ACHN (cell line): ENCODE measurements around the gene COL4A2.
"Not testable (repeated sequence)": the region's sequence is repeated elsewhere in the genome, so short reads cannot be mapped to it uniquely, and the experiment has no call there.

Experiments
- DNase-seq: peaks from one replicate; pipeline ENCODE4 v3.0.0-alpha.2; 2015
- in situ Hi-C: cut with HindIII; loops from 2 replicates; pipeline ENCODE4 v1.10.0; 2017; ENCODE audit warnings: low sequenced_read_pairs, low pct_ligation_motif_present, low pct_unique_long_range_greater_than_20kb

The COL4A2 gene

DNA sequence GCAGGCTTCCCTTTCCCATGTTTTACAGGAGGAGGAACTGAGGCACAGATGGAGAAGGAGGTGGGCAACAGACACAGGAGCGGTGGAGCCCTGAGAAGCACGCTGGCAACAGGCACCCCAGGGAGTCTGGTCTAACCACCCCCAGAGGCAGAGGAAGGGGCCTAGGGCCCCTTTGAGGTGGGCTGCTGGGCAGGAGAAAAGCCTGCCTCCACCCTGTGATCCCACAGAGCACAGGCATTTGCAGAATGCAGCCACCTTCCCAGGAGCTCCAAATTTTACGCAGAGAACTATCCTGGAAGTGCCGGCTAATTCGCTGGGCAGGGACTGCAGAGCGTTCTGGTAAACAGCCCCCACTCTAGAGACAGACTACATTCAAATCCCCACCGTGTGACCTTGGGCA lies 224.0 kb downstream of the COL4A2 start:
- in situ Hi-C loops = no loop called here
- no peak for DNase-seq

DNA sequence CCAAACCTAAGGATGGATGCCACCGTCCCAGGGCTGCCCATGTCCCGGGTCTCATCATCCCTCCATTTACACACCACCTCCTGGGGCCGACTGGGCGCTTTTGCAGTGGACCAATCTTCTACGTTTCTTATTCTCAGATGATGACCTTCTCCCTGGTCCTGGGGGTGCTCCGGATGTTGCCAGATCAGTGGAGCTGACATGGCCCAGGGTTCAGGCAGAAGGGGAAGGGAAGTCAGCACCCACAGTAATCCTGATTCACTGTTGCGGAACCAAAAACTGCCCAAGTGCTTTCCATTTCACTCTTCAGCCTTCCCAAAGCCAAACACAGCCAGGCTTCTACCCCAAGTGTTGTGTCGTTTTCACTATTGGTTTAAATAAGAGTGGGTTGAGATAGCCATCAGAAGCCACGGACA lies 224.6 kb downstream of the COL4A2 start:
- in situ Hi-C loops = no loop called here
- DNase-seq = no peak

DNA sequence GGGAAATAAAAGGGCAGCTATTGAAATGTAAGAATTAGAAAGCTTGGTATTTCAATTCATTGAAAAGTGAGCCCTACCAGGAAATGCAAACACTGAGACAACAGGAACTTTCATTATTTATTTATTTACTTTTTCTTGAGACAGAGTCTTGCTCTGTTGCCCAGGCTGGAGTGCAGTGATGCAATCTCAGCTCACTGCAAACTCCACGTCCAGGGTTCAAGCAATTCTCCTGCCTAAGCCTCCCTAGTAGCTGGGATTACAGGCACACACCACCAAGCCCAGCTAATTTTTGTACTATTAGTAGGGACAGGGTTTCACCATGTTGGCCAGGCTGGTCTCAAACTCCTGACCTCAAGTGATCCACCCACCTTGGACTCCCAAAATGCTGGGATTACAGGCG lies 225.2 kb downstream of the COL4A2 start:
- DNase-seq, in situ Hi-C loops: not testable (repeated sequence)

DNA sequence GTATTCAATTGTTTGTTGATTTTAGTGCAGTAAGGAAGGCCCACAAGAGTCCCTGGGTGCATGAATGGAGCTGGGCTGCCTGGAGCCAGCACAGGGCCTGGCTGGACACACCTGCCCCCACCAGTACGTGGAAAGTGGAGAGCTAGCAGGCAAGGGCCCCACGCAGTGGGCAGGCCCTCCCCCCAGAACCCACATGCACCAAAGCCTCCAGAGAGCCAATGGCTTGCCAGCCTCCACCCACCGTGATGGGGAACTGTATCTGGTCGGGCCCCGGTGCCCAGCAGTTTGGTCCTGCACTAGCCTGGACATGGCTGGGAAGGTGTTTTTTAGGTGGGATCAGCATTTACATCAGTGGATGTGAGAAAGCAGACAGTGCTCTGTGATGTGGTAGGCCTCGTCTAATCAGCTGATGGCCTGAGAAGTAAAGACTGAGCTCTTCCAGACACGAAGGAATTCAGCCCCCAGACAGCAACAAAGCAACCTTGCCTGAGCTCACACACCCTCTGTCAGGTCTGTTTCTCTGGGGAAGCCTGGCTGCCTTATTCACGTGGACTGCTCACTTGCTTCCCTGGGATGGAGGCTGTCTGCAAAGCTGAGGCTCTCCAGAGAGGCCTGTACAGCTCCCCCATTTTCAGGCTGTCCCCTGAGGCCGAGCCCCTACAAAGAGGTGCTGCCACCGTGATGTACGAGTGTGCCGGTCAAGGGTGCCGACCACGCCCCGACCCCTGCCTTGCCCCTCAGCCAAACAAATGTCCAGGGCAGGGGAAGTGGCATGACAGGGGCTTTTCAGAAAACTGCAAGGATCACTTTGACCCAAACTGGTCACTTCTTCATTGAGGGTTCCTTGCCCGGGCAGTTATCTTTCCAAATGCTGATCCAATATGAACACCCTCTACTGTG lies 226.9 kb downstream of the COL4A2 start:
- in situ Hi-C loops = no loop called here
- DNase-seq = no peak

DNA sequence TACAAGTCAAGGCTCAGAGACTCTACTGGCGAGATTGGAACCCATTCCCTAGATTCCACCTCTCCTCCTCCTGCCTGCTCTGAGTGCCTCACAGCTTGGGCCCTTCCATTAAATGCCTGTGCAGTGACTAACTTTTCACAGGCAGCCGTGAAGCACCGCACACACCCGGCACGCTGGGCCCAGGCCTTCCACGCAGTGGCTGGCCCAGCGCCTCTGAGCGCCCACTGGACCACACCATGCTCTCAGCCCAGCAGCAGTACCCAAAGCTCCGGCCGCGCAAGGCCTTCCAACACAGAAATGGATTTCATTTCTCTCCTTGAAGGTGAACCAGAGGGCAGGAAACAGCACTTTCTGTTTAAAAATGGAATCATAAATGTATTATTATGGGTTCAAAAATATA lies 228.4 kb downstream of the COL4A2 start:
- in situ Hi-C loops = no loop called here
- DNase-seq = no peak

DNA sequence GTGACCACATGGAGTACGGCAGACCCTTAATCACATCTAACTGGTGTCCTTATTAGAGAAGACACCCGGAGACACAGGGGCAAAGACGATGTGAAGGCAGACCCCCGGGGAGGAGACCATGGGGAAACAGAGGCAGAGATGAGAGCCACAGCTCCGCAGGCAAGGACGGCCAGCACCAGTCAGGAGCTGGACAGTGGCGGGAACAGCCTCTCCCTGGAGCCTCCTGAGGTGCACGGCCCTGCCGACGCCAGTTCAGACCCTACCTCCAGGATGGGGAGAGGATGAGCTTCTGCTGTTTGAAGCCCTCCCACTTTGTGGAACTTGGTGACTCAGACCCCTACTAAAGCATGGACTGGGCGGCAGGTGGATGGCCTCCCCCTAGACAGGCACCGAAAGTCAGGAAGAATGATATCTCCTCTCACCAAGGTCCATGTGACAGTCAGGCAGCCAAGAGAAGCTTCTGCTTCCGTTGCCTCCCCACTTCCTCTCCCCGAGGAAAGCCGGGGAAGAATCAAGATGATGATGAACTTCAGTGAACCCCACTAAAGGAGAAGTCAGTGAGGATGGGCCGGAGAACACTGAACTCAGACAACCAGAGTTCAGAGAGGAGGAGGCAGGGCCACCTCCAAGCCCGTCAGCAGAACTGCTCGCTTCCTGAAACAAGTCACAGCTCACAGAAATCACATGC lies 229.1 kb downstream of the COL4A2 start:
- no peak for DNase-seq
- in situ Hi-C loops = no loop called here

DNA sequence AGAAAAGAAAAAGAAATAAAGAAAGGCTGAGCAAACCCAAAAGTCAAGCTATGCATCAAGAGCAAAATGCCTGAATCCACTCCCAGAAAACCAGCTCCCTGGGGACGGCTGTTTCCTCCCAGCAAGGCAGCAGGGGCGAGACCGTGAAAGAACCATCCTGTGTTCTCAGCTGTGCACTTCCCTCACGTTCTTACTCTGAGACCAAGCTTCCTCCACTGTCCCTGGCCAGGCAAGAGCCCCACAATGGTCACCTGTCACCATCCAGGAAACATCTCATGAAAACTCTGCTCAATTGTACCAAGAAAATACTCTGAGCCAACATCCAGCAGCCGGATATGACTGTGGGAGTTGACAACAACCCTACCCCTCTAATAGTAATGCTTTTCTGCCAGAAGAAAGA lies 231.5 kb downstream of the COL4A2 start:
- in situ Hi-C loops = no loop called here
- no peak for DNase-seq

DNA sequence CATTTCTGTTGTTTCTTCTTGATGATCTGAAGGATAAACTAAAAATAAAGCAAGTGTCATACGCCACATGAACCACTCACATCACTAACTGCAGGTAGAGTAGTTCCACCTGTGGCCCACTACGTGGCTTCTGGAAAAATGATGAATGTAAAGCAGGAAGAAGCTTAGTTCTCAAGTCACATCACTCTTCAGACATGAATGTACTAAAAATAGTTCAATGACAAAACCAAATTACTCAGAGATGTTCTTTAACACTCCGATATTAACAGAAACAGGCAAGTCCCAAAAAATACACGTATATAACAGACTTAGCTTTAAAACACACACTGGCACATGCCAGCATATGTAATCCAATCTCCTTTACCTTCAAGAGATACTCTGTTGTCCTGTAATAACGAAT lies 232.8 kb downstream of the COL4A2 start:
- in situ Hi-C loops = no loop called here
- DNase-seq = no peak

DNA sequence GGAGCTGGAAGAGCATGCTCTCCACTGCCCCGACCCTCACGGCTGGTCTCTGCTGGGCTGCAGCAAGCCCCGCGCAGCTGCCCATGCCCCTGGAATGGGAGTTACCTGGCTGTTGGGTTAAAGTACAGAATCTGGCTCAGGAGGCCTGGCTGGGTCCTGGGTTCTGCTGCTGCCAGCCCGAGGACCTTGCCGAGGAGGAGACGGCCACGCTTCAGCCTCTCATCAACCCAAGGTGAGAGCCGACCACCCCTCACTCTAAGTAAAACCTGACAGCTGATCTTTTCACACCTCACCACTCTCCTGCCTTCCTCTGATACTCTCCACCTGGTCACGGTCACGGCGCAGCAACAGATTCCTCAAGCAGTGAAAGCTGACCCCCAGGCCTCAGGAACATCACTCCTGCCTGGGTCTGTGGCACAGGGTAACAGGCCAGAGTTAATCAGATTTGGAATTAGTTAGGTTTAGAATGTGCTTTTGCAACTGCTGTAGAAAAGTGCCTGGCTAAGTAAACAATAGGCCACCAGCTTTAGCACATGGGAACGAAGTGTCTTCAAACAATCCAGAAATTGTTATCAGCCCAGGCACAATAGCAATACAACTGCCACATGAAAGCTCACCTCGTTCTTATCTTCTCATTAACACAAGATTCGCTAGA lies 233.9 kb downstream of the COL4A2 start:
- no peak for DNase-seq
- in situ Hi-C loops = no loop called here

DNA sequence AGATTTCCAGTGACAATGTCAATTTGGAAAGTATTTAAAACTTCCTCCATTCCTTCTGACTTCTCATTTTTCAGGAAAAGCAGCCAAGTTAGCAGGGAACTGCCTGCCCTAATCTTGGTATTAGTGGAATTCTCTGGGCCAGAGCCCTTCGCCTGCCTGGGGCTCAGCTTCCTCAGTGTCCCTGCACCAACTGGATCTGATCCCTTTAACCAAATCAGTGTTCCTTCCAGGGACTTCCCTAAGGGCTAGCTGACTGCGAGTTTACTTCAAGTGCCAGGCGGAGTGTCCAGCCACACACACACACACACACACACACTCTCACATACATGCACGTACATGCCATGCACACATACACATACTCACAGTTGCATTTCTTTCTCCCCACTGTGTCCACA lies 234.4 kb downstream of the COL4A2 start:
- in situ Hi-C loops = no loop called here

DNA sequence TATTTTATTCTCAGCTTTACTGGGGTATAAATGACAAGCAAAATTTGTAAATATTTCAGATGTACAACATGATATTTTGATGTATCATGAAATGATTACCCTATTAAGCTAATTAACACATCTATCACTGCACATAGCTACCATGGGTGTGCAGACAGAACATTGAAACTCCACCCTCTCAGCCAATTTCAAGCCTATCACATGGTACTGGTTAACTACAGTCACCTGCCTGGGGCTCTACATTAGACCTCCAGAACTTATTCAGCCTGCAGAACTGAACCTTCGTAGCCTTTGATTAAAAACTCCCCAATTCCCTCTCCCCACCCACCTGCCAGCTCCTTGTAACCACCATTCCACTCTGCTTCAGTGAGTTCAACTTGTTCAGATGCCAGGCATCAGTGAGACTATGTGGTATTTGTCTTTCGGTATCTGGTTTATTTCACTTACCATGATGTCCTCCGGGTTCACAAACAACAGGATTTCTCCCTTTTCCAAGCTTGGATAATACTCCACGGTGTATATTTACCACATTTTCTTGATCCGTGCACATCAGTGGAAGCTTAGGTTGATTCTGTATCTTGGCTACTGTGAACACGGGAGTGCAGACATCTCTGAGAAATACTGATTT lies 235.2 kb downstream of the COL4A2 start:
- in situ Hi-C loops = no loop called here
- DNase-seq = no peak

More for the DNA sequence above, 234.4 kb downstream of the COL4A2 start:
- no peak for DNase-seq

DNA sequence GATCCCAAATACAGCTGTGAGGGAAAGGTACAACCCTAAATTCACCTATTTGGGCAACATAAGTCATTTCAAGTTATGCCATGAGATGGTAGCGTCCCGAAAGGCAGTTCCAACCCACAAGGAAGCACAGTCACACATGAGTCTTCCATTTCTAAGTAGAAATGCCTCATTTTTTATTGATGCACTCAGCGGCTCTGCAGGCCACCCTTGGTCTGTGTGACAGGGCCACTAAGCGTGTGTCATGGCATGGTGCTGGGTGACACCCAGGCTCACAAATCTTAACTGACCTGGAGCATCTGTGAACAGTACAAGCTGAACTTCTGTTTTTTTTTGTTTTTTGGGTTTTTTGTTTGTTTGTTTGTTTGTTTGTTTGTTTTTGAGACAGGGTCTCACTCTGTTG lies 239.3 kb downstream of the COL4A2 start:
- in situ Hi-C loops = no loop called here
- no peak for DNase-seq

DNA sequence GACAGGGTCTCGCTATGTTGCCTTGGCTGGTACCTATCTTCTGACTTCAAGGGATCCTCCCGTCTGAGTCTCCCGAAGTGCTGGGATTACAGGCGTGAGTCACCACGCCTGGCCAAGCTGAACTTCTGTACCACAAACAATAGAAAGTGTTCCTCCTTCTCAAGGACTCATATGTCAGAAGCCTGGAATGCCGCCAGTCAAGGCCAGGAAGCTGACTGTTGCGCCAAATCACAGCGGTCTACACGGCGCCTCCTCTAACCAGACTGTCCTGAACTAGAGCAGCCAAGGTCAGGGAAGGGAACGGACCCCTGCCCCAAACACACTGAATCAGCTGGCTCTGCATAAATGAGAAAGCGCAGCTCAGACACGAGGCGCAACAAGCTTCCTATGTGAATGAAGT lies 239.8 kb downstream of the COL4A2 start:
- in situ Hi-C loops = no loop called here
- no peak for DNase-seq

DNA sequence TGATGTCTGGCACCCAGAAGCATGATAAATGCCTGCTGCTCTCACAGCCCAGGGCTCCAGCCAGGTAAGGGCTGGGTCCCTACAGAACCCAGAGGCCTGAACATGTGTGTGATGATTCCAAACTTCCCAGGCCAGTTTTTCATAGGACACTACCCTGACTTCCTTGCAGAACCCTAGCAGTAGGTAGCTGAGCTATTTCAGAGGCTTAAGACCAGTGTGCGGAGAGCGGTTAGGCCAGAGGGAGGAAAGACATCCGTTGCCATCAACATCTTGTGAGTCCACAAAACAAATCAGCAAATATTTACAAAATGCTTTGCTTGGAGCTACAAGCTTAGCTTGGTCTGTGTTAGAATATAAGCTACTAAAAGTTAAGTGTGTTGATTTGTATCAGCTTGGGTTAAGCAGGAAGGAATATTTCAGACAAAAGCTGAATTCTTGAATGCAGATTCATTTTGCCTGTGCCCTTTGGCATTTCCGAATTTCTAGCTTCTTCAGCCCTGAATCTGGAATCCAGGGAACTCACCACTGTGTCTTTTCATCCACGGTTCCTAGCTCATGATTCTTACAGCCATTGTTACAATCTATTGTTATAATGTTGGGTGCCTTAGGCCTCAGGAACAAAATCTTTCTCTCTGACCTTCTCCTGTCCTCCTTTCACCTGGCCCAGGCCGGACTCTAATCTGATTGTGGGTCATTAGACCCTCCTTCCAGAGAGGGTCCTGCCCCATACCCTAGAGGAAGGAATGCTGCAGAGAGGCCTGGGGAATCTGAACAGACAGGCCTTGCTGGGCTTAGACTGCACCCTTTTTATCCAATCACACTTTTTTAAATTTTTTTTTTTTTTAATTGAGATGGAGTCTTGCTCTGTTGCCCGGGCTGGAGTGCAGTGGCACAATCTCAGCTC lies 242.1 kb downstream of the COL4A2 start:
- in situ Hi-C loops = no loop called here
- no peak for DNase-seq

DNA sequence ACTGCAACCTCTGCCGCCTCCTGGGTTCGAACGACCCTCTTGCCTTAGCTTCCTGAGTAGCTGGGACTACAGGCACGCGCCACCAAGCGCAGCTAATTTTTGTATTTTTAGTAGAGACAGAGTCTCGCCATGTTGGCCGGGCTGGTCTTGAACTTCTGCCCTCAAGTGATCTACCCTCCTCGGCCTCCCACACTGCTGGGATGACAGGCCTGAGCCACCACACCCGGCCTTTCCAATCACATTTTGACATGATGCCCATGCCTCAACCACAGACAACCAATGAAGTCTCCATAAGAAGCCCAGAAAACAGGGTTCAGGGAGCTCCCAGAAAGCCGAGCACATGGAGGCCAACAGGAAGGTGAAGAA lies 242.7 kb downstream of the COL4A2 start:
- no peak for DNase-seq

DNA sequence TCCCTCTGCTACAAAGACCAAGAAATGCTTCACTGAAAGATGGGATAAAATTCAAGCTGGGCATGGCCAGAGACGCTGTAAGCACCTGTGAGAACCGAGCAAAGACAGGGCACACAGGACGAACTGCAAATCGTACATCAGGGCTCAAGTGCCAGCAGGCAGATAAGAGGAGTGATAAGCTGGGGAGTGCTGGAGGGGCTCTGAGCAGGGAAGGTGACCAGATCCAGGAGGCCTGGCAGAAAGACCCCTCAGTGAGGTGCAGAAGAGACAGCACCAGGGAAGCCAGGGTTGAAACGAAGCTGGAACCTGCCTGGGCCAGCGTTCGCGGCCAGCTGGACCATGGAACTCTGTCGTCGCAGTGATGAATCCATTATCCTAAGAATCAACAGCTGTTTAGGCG lies 244.2 kb downstream of the COL4A2 start:
- in situ Hi-C loops = no loop called here
- no peak for DNase-seq

More for the DNA sequence above, 242.7 kb downstream of the COL4A2 start:
- in situ Hi-C loops = no loop called here

DNA sequence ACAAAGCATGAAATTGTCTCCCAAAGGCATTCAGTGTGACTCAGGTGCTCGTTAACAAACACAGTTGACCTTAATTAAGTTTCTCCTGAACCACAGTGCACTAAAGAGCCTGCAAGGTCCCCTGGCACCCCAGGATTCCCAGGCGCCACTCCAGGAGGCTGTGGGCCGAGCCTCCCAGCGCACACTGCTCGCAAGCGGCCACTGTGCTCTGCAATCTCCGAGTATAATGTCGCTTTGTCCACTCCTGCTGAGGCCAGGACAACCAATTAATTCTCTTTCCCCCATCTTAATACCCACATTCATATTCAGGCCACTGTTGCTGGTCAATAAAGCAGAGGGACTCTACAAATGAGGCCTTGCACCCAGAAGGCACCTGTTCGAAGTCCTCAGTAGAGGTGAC lies 245.7 kb downstream of the COL4A2 start:
- in situ Hi-C loops = no loop called here
- no peak for DNase-seq

DNA sequence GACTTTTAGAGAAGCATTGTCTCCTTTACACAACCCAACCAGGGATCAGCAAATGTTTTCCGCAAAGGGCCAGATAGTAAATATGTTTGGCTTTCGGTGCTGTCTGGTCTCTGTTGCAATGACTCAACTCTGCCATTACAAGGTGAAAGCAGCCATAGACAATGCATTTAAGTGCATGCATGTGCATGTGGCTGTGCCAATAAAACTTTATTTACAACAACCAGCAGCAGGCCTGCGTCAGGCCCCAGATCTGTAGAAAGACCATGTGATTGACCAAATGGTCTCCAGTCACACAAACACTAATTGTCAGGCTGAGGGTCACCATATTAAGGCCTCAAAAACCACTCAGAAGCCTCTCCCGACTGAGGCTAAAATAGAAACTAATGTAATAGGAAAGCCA lies 246.3 kb downstream of the COL4A2 start:
- in situ Hi-C loops = no loop called here

More for the DNA sequence above, 246.3 kb downstream of the COL4A2 start:
- no peak for DNase-seq
